Colonic mucosa (tissue), 4 donors: ENCODE measurements around the gene NDUFB8. TPM values are rescaled to one million over a fixed set of nuclear protein-coding genes. Genes with fewer than 3 reads are reported as not detected.

ENCODE experiments used
- DNase-seq: peaks from one replicate; pipeline ENCODE4 v3.0.0-alpha.2; 2020
- H3K27ac ChIP-seq: fragments of 200-600 bp; one replicate; pipeline ENCODE4 v1.8.0; 2021
- H3K27me3 ChIP-seq: fragments of 200-600 bp; one replicate; pipeline ENCODE4 v1.8.0; 2021
- H3K36me3 ChIP-seq: fragments of 200-600 bp; one replicate; pipeline ENCODE4 v1.8.0; 2021
- H3K4me1 ChIP-seq: fragments of 200-600 bp; one replicate; pipeline ENCODE4 v1.8.0; 2021; ENCODE audit warnings: mild to moderate bottlenecking
- H3K4me3 ChIP-seq: fragments of 200-600 bp; one replicate; pipeline ENCODE4 v1.8.0; 2021
- H3K9ac ChIP-seq, 2 donors: one replicate each; pipeline ENCODE4 v1.7.0; 2013; ENCODE audit warnings: control low read depth in 2 of 2, low read depth in 2 of 2, low read length in 2 of 2
- H3K9me3 ChIP-seq: fragments of 200-600 bp; one replicate; pipeline ENCODE4 v1.8.0; 2021
- intact Hi-C: fragments of 100-400 bp; cut with DNase I; formaldehyde crosslinking; loops from one replicate; pipeline ENCODE4 v1.14.1; 2022
- total RNA-seq, 2 donors: library from RNA; stranded (reverse); fragmentation: NEBNext Ultra II Directional in 1 of 2; extraction: Animal tissue kit (Norgen Biotek cat#: 25700) in 1 of 2; gene quantifications; one replicate each; pipeline ENCODE4 v1.2.1, GENCODE V29; 2021
- TF ChIP-seq, protein P1 (sequence below): fragments of 200-600 bp; IDR thresholded peaks from one replicate; pipeline ENCODE4 v1.8.0; 2022; ENCODE audit warnings: antibody characterized with exemption, mild to moderate bottlenecking
- donor health status: healthy.
- donor health status: DM: no; HTN: no; CAD: no.
- donor health status: DM: no; HTN: no; CAD: no.

The NDUFB8 gene
- total RNA-seq, 2 donors from 2014 or later = 189 to 243 TPM

- H3K4me3 ChIP-seq = no peak overlapping the region
- no peaks in the 10 kb centered on the region for H3K36me3 ChIP-seq
- no peaks in the 10 kb centered on the region for H3K4me1 ChIP-seq
- intact Hi-C loops = no loop called here
- TF ChIP-seq, protein P1, sequence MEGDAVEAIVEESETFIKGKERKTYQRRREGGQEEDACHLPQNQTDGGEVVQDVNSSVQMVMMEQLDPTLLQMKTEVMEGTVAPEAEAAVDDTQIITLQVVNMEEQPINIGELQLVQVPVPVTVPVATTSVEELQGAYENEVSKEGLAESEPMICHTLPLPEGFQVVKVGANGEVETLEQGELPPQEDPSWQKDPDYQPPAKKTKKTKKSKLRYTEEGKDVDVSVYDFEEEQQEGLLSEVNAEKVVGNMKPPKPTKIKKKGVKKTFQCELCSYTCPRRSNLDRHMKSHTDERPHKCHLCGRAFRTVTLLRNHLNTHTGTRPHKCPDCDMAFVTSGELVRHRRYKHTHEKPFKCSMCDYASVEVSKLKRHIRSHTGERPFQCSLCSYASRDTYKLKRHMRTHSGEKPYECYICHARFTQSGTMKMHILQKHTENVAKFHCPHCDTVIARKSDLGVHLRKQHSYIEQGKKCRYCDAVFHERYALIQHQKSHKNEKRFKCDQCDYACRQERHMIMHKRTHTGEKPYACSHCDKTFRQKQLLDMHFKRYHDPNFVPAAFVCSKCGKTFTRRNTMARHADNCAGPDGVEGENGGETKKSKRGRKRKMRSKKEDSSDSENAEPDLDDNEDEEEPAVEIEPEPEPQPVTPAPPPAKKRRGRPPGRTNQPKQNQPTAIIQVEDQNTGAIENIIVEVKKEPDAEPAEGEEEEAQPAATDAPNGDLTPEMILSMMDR = no peak
- no peak for DNase-seq
- H3K9ac ChIP-seq = no peak overlapping the region
- H3K27me3 ChIP-seq = no peaks in the 10 kb centered on the region
- H3K27ac ChIP-seq = no peak overlapping the region
- H3K9me3 ChIP-seq = no peaks in the 10 kb centered on the region
Measured at GRCh38 chr10:100510533-100511308, 18.9 kb downstream of the NDUFB8 start.

DNA sequence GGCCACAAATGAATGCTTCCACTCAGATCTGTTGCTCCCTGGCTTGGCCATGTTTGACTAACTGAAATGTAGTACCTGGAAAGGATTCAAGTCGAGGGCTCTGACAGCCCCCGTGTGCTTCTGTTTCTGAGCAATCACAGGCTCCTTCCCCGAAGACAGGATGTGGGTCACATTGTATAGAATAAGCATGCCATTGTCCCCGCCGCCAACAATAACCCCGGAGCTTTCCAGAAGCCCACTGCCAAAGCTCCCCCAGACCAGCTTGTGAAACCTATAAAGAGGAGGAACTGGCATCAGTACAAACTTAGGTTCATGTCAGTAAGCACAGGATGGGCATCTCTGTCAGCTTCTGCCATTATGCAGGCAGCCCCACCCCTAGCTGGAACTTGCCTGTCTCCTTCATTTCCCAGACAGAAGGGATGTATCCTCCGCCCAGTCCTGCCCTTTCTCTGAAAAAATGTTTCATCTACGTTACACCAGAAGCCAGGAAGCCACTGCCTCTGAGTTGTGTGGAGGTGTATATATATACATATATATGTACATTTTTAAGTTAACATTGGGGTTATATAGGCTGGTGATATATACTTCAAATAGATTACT lies 20.3 kb downstream of the NDUFB8 start:
- no peaks in the 10 kb centered on the region for H3K9me3 ChIP-seq
- intact Hi-C loops = no loop called here
- no peak overlapping the region for H3K4me3 ChIP-seq
- H3K4me1 ChIP-seq = no peaks in the 10 kb centered on the region
- no peaks in the 10 kb centered on the region for H3K27me3 ChIP-seq
- TF ChIP-seq, protein P1 = no peak
- H3K9ac ChIP-seq = no peak overlapping the region
- no peaks in the 10 kb centered on the region for H3K36me3 ChIP-seq
- no peak overlapping the region for H3K27ac ChIP-seq
- no peak for DNase-seq

DNA sequence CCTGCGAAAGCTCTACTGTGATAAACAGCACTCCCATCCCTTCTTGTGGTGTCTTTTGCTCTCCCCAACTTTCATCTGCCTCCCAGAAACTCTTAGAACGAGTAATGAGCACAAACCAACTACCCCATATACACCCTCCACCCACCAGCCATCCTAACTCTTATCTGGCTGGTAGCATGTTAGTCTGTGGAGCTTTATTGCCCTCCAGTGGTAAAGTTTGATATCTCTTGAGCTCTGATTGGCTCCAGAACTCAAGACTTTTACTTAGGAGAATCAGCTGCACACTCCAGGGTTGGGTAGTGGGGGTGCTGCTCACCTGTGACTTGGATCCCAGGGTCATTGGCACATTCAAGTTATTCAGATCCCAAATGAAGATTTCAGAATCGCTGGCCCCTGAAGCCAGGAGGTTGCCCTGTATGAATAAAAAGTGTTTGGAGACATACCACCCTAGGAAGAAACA lies 20.9 kb downstream of the NDUFB8 start:
- no peak for DNase-seq
- Histone ChIP-seq H3K27ac (no peak overlapping the region), H3K27me3 (no peaks in the 10 kb centered on the region), H3K4me1 (no peaks in the 10 kb centered on the region), H3K9me3 (no peaks in the 10 kb centered on the region), H3K36me3 (no peaks in the 10 kb centered on the region), H3K4me3 (no peak overlapping the region), H3K9ac (no peak overlapping the region)
- intact Hi-C loops = no loop called here
- TF ChIP-seq, protein P1 = peak; percentile 17

GRCh38 chr10:100508266-100508665 lies 21.4 kb downstream of the NDUFB8 start:
- Histone ChIP-seq H3K4me1 (no peaks in the 10 kb centered on the region), H3K4me3 (no peak overlapping the region), H3K36me3 (no peaks in the 10 kb centered on the region), H3K27me3 (no peaks in the 10 kb centered on the region), H3K9me3 (no peaks in the 10 kb centered on the region), H3K9ac (no peak overlapping the region), H3K27ac (no peak overlapping the region)
- TF ChIP-seq, protein P1 = no peak
- DNase-seq = no peak
- intact Hi-C loops = no loop called here

- Histone ChIP-seq H3K4me1 (no peaks in the 10 kb centered on the region), H3K27me3 (no peaks in the 10 kb centered on the region), H3K4me3 (no peak overlapping the region), H3K9ac (no peak overlapping the region), H3K36me3 (no peaks in the 10 kb centered on the region), H3K27ac (no peak overlapping the region), H3K9me3 (no peaks in the 10 kb centered on the region)
- intact Hi-C loops = no loop called here
- no peak for DNase-seq
- TF ChIP-seq, protein P1 = no peak
Measured at GRCh38 chr10:100507357-100507732, 22.3 kb downstream of the NDUFB8 start.
